ENCODE results near the gene KLK10. TPM values are rescaled to one million over a fixed set of nuclear protein-coding genes. Genes with fewer than 3 reads are reported as not detected.

Gene KLK10, protein sequence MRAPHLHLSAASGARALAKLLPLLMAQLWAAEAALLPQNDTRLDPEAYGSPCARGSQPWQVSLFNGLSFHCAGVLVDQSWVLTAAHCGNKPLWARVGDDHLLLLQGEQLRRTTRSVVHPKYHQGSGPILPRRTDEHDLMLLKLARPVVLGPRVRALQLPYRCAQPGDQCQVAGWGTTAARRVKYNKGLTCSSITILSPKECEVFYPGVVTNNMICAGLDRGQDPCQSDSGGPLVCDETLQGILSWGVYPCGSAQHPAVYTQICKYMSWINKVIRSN
- total RNA-seq (not detected), polyA plus RNA-seq (under 1 TPM; 0.06 to 0.13 (median 0.09) TPM)
- long read RNA-seq, donor 1, partial matches to known transcripts = 0 of 1 reads
- long read RNA-seq, donor 1, other reads (novel, unspliced or antisense) = 0 of 1 reads
- long read RNA-seq, donor 2 = 0 reads

- Histone ChIP-seq H3K4me3 (peak within 1 kb of the TSS in 6 of 8 donors; percentile 9 to 62 (median 26)), H3K36me3 (no peaks in the 10 kb centered on the region), H3K27ac (no peak within 1 kb of the TSS), H3K27me3 (replicated peaks in 1 of 7) (peaks cover 4 to 100% (median 60%) of the 10 kb centered on the region in 7 donors), H3K4me1 (peaks cover 10 to 42% (median 29%) of the 10 kb centered on the region in 6 donors), H3K9me3 (no peaks in the 10 kb centered on the region)
- no peak for DNase-seq
- no peak for TF ChIP-seq POLR2AphosphoS5 (IDR thresholded peaks at IDR 0.05)
- intact Hi-C loops (cut with DNase I; ENCODE audit: low total_unique reads) = no loop called here
- 4 to 14% (median 5%) methylated on average over 5 to 14 of the region's 14 CpGs for WGBS, 5 donors
Observed at GRCh38 chr19:51019544-51019925, at the start of gene KLK10. KLK10 (minus strand) TSS chr19:51019709; CDS start chr19:51019130, 579 bp downstream.

- 59 to 70% (median 62%) methylated on average over 7 of the region's 7 CpGs for WGBS, 5 donors
- TF ChIP-seq POLR2AphosphoS5 (IDR thresholded peaks at IDR 0.05) (no peak), CTCF (IDR thresholded peaks at IDR 0.05 in 8 of 11, conservative IDR thresholded peaks at IDR 0.05 in 3 of 11) (no peak), POLR2A (IDR thresholded peaks at IDR 0.05) (no peak)
- Histone ChIP-seq H3K9me3 (no peaks in the 10 kb centered on the region), H3K27ac (no peak overlapping the region), H3K4me1 (peaks cover 0 to 11% (median 6%) of the 10 kb centered on the region in 6 donors), H3K27me3 (replicated peaks in 1 of 7) (peaks cover 0 to 62% (median 25%) of the 10 kb centered on the region in 7 donors), H3K36me3 (no peaks in the 10 kb centered on the region), H3K4me3 (no peak overlapping the region)
- no peak for DNase-seq
- intact Hi-C loops (cut with DNase I; ENCODE audit: low total_unique reads) = no loop called here
Observed at GRCh38 chr19:51066393-51067186, 47.1 kb upstream of the KLK10 start.

DNA sequence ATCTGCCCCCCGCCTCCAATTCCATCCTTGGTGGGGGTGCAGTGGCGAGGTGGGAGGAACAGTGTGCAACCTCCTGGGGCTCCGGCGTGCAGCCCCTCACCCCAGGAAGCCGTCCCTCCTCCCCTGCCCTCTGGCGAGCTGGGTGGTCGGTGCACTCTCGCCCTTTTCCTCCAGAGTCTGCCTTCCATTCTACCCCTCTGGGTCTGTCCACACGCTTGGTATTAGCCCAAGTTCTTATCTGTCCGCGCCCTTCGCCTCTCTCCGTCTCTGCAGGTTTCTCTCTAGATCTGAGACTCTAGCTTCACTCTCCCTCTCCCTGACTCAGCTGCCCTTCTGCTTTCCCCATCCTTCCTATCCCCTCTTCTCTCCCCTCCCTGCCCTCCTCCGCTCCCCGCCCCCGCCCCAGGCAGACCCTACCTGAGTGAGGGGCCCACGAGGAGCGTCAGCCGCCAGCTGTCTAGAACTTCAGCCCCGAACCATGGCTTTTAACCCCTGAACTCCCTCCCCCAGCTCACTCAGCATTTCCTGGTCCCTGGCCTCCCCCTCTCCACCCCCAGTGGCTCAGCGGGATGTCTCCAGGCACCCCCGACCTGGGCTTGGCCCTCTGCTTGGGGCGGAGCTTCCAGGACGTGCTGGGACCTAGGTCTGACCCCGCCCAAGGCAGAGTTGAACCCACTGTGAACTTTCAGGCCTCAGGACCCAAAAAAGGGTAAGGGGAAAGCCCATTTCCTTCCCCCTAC lies 45.9 kb upstream of the KLK10 start:
- no peak for DNase-seq
- Histone ChIP-seq H3K4me3 (peak overlapping the region in 4 of 8 donors; percentile 5 to 50 (median 14)), H3K36me3 (no peaks in the 10 kb centered on the region), H3K27ac (no peak overlapping the region), H3K9me3 (no peaks in the 10 kb centered on the region), H3K4me1 (peaks cover 0 to 11% (median 6%) of the 10 kb centered on the region in 6 donors), H3K27me3 (replicated peaks in 1 of 7) (peaks cover 0 to 72% (median 25%) of the 10 kb centered on the region in 7 donors)
- WGBS, 5 donors = 13 to 16% (median 14%) methylated on average over 25 of the region's 25 CpGs
- intact Hi-C loops (cut with DNase I; ENCODE audit: low total_unique reads) = no loop called here
- TF ChIP-seq POLR2A (IDR thresholded peaks at IDR 0.05) = no peak
- no peak for TF ChIP-seq POLR2AphosphoS5 (IDR thresholded peaks at IDR 0.05)
- no peak for TF ChIP-seq CTCF (IDR thresholded peaks at IDR 0.05 in 8 of 11, conservative IDR thresholded peaks at IDR 0.05 in 3 of 11)

DNA sequence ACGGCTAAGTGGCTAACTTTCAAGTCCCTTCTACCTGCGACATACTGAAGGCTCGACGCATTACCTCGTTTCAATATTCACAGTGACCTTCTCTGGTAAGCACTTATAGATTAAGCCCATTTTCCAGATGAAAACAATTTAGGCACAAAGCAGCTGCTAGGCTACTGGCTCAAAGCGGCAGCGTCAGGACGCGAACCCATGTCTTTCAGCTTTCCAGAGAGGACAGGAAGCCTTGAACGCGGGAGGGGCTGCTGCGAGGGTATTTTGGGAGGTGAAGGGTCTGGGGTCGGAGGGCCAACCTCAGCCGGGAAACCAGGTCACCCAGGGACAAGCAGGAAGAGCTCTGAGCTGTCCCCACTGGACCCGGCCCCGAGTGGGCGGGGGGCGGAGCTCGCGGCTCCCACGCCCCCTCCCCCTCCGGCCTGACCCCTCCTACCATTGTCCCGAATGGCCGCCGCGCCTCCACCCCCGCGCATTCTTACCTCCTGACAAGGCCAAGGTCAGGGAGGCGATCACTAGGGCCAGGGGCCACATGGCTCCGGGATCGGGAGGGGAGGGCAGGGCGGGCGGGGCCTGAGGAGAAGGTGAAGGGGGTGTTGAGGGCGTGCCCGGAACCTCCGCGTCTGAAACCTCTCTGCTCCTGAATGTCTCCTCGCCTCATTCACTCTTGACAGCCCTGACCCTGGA lies 45.2 kb upstream of the KLK10 start, which contains the start of gene KLK13:
TSS of gene KLK13 (minus strand) at position 559 of the 687 bp plus-strand sequence. CDS start at position 534, 25 bp downstream.
- WGBS, 5 donors = 13 to 18% (median 16%) methylated on average over 29 to 38 of the region's 38 CpGs
- no peak within 1 kb of the TSS for H3K27ac ChIP-seq
- no peaks in the 10 kb centered on the region for H3K36me3 ChIP-seq
- peak within 1 kb of the TSS in 5 of 8 donors; percentile 5 to 50 (median 9) for H3K4me3 ChIP-seq
- TF ChIP-seq CTCF (IDR thresholded peaks at IDR 0.05 in 8 of 11, conservative IDR thresholded peaks at IDR 0.05 in 3 of 11) = no peak
- no peak for TF ChIP-seq POLR2A (IDR thresholded peaks at IDR 0.05)
- TF ChIP-seq POLR2AphosphoS5 (IDR thresholded peaks at IDR 0.05) = no peak
- no peaks in the 10 kb centered on the region for H3K9me3 ChIP-seq
- intact Hi-C loops (cut with DNase I; ENCODE audit: low total_unique reads) = no loop called here
- DNase-seq = no peak
- H3K27me3 ChIP-seq (replicated peaks in 1 of 7) = peaks cover 0 to 78% (median 25%) of the 10 kb centered on the region in 7 donors
- peaks cover 0 to 11% (median 6%) of the 10 kb centered on the region in 6 donors for H3K4me1 ChIP-seq

Measured in spleen (tissue), 13 donors.